HG03045 (cell line): ENCODE data around the gene PDF.

Experiments used
- ATAC-seq: cut with Tn5 transposase; IDR thresholded peaks from one replicate; pipeline ENCODE4 v1.9.1; 2021; ENCODE audit warnings: mild to moderate bottlenecking, moderate library complexity; ENCODE audit not compliant: unreplicated experiment

PDF gene

GRCh38 chr16:69286941-69287713 is 43.3 kb downstream of the PDF start:
- no peak for ATAC-seq

- no peak for ATAC-seq
Observed at GRCh38 chr16:69285240-69285639, 45.1 kb downstream of the PDF start.

- no peak for ATAC-seq
Observed at GRCh38 chr16:69283851-69284250, 46.5 kb downstream of the PDF start.

- no peak for ATAC-seq
Observed at GRCh38 chr16:69277413-69277812, 53.0 kb downstream of the PDF start.
